K562 (cell line): ENCODE measurements around the gene LRRC61. TPM values are rescaled to one million over a fixed set of nuclear protein-coding genes. Genes with fewer than 3 reads are reported as not detected.

Experiments used
- ATAC-seq: fragments of 200-7000 bp; cut with Tn5 transposase; 3 replicates; pipeline ENCODE4 v1.9.1; 2020; ENCODE audit warnings: moderate library complexity
- BruUV-seq: library from RNA; stranded (reverse); fragments of 400-500 nt; replicated peaks from 2 replicates; lab custom pipeline; 2021; lab: Mats Ljungman, UMichigan
- CTCF ChIA-PET: fragments of 300-600 bp; formaldehyde crosslinking; extraction: SDS; loops from one replicate; lab custom pipeline; 2021; ENCODE audit warnings: low intra/inter-chr PET ratio; lab: Yijun Ruan, JAX
- POLR2A ChIA-PET: fragments of 300-600, 350-650 bp; sonication (Branson Sonifier 250); formaldehyde crosslinking; extraction: SDS; loops from one replicate; lab custom pipeline; 2021; ENCODE audit warnings: antibody characterized with exemption, inconsistent platforms; lab: Yijun Ruan, JAX
- DNase-seq, 4 experiments: peaks; one replicate each; pipeline versions ENCODE4 v3.0.0 to v3.0.0-alpha.2; 2011 to 2018; ENCODE audit warnings: low spot score in 3 of 4, mixed read lengths in 3 of 4; ENCODE audit errors: extremely low read depth in 1 of 4
- FAIRE-seq: peaks from 2 replicates; lab custom pipeline; 2011; peaks lifted over from hg19 to GRCh38; lab: Jason Lieb, UNC
- H2AFZ ChIP-seq: 2 replicates; pipeline ENCODE4 v1.6.0; 2011; ENCODE audit warnings: low read depth, low read length, control low read depth, inconsistent platforms
- H3K27ac ChIP-seq: fragments of 200-600 bp; 3 replicates; pipeline ENCODE4 v1.8.0; 2011; ENCODE audit warnings: low read depth, mild to moderate bottlenecking, control low read depth, inconsistent platforms, low read length, moderate library complexity, mixed read lengths; ENCODE audit errors: extremely low read depth
- H3K27me3 ChIP-seq, 2 experiments: fragments of 300-600 bp in 1 of 2; 2 replicates in 1 of 2; 3 replicates in 1 of 2; pipeline versions ENCODE4 v1.6.0 to v1.8.0; 2011; ENCODE audit warnings: inconsistent platforms in 2 of 2, low read length in 2 of 2, mild to moderate bottlenecking in 1 of 2, mixed read lengths in 1 of 2, moderate library complexity in 1 of 2; ENCODE audit not compliant: control insufficient read depth in 2 of 2, insufficient read depth in 2 of 2
- H3K36me3 ChIP-seq: fragments of 300-600 bp; 3 replicates; pipeline ENCODE4 v1.8.0; 2011; ENCODE audit warnings: mild to moderate bottlenecking, low read length, inconsistent platforms; ENCODE audit not compliant: control insufficient read depth, insufficient read depth
- H3K4me1 ChIP-seq, 2 experiments: fragments of 200-600 bp in 1 of 2; replicated peaks in 1 of 2; 2 replicates in 1 of 2; 3 replicates in 1 of 2; pipeline versions ENCODE4 v1.5.1 to v1.8.0; 2011; ENCODE audit warnings: inconsistent platforms in 2 of 2, low read length in 2 of 2, mild to moderate bottlenecking in 1 of 2, mixed read lengths in 1 of 2, moderate library complexity in 1 of 2; ENCODE audit not compliant: control insufficient read depth in 2 of 2, insufficient read depth in 2 of 2
- H3K4me2 ChIP-seq: 2 replicates; pipeline ENCODE4 v1.6.1; 2011; ENCODE audit warnings: low read length, control low read depth, inconsistent platforms, mixed read lengths; ENCODE audit not compliant: insufficient read depth
- H3K4me3 ChIP-seq: fragments of 200-600 bp; sonication (generic), shearing (Covaris generic); 2 replicates; pipeline ENCODE4 v1.5.1; 2016; ENCODE audit warnings: control low read depth, inconsistent platforms
- H3K79me2 ChIP-seq: fragments of 200-600 bp; 3 replicates; pipeline ENCODE4 v1.8.0; 2011; ENCODE audit warnings: low read length, inconsistent platforms; ENCODE audit not compliant: control insufficient read depth, insufficient read depth
- H3K9ac ChIP-seq, 2 experiments: 2 replicates each; pipeline versions ENCODE4 v1.6.0 to v1.6.1; 2011; ENCODE audit warnings: low read depth in 2 of 2, low read length in 2 of 2, control low read depth in 1 of 2, inconsistent platforms in 1 of 2, mild to moderate bottlenecking in 1 of 2, mixed read lengths in 1 of 2; ENCODE audit not compliant: insufficient read depth in 1 of 2
- H3K9me1 ChIP-seq: one replicate; pipeline ENCODE4 v1.6.0; 2011; ENCODE audit warnings: inconsistent platforms, mild to moderate bottlenecking, low read length, moderate library complexity; ENCODE audit not compliant: control insufficient read depth, insufficient read depth
- H3K9me3 ChIP-seq: replicated peaks from 2 replicates; pipeline ENCODE4 v1.5.1; 2011; ENCODE audit warnings: low read depth, low read length, inconsistent platforms; ENCODE audit not compliant: control insufficient read depth, insufficient read depth
- H4K20me1 ChIP-seq: replicated peaks from 2 replicates; pipeline ENCODE4 v1.6.1; 2011; ENCODE audit warnings: low read length, inconsistent platforms, mixed read lengths; ENCODE audit not compliant: control insufficient read depth, insufficient read depth
- CBFA2T3 ChIP-seq: fragments of 450-650 bp; IDR thresholded peaks from 2 replicates; pipeline ENCODE4 v1.6.1; 2017
- HNRNPL ChIP-seq: fragments of 200-400 bp; formaldehyde crosslinking; IDR thresholded peaks from 2 replicates; pipeline ENCODE4 v1.6.1; 2017; ENCODE audit warnings: low read depth, mild to moderate bottlenecking, low read length
- IRF1 ChIP-seq: sonication (generic); formaldehyde crosslinking; IDR thresholded peaks from 2 replicates; pipeline ENCODE4 v1.8.0; 2022; ENCODE audit warnings: missing genetic modification reagents, mild to moderate bottlenecking, borderline replicate concordance
- KDM2B ChIP-seq: fragments of 250-450 bp; sonication (Bioruptor Pico); IDR thresholded peaks from 2 replicates; pipeline ENCODE4 v1.8.0; 2021; ENCODE audit warnings: mild to moderate bottlenecking, moderate library complexity
- MXI1 ChIP-seq: IDR thresholded peaks from 2 replicates; pipeline ENCODE4 v1.6.1; 2011; ENCODE audit warnings: low read depth, mild to moderate bottlenecking, improper control_type of control experiment, low read length
- POLR2G ChIP-seq: fragments of 200-400 bp; formaldehyde crosslinking; IDR thresholded peaks from 2 replicates; pipeline ENCODE4 v1.6.1; 2017; ENCODE audit warnings: low read depth, mild to moderate bottlenecking, antibody characterized with exemption, low read length, moderate library complexity
- POLR2H ChIP-seq: IDR thresholded peaks from 2 replicates; pipeline ENCODE4 v1.6.1; 2016; ENCODE audit warnings: missing genetic modification characterization, low read depth, mild to moderate bottlenecking, control low read depth, missing compliant biosample characterization, moderate library complexity
- PRPF4 ChIP-seq: fragments of 200-400 bp; formaldehyde crosslinking; IDR thresholded peaks from one replicate; pipeline ENCODE4 v1.6.1; 2017; ENCODE audit warnings: low read length, low read depth, mild to moderate bottlenecking; ENCODE audit not compliant: insufficient read depth, poor library complexity, severe bottlenecking
- RBFOX2 ChIP-seq: fragments of 200-400 bp; formaldehyde crosslinking; IDR thresholded peaks from 2 replicates; pipeline ENCODE4 v1.6.1; 2017; ENCODE audit warnings: low read depth, mild to moderate bottlenecking, low read length, moderate library complexity
- RCOR1 ChIP-seq, 2 experiments: IDR thresholded peaks; 2 replicates each; pipeline ENCODE4 v1.6.1; 2012; ENCODE audit warnings: low read depth in 2 of 2, low read length in 2 of 2, borderline replicate concordance in 1 of 2, improper control_type of control experiment in 1 of 2
- RHOXF2B ChIP-seq: fragments of 250-450 bp; sonication (Bioruptor Pico); conservative IDR thresholded peaks from 2 replicates; pipeline ENCODE4 v1.5.1; 2021
- SRSF3 ChIP-seq: fragments of 200-400 bp; formaldehyde crosslinking; IDR thresholded peaks from 2 replicates; pipeline ENCODE4 v1.6.1; 2016; ENCODE audit warnings: mild to moderate bottlenecking, low read length, moderate library complexity; ENCODE audit not compliant: insufficient read depth
- TEAD4 ChIP-seq, 2 experiments: sonication (generic) in 1 of 2; formaldehyde crosslinking in 1 of 2; IDR thresholded peaks; 2 replicates each; pipeline versions ENCODE4 v1.6.1 to v1.8.0; 2012 to 2022; ENCODE audit warnings: borderline replicate concordance in 1 of 2, inconsistent platforms in 1 of 2, low read length in 1 of 2, mild to moderate bottlenecking in 1 of 2, missing genetic modification reagents in 1 of 2
- ZBED1 ChIP-seq: IDR thresholded peaks from 2 replicates; pipeline ENCODE4 v1.6.1; 2014
- ZBTB9 ChIP-seq: fragments of 450-650 bp; formaldehyde crosslinking; IDR thresholded peaks from 2 replicates; pipeline ENCODE4 v1.4.0; 2020; ENCODE audit warnings: mild to moderate bottlenecking, moderate library complexity
- ZFX ChIP-seq: sonication (generic); formaldehyde crosslinking; IDR thresholded peaks from 2 replicates; pipeline ENCODE4 v1.8.0; 2022; ENCODE audit warnings: mild to moderate bottlenecking, missing genetic modification reagents, moderate library complexity
- ZKSCAN3 ChIP-seq: fragments of 250-450 bp; sonication (Bioruptor Pico); IDR thresholded peaks from 2 replicates; pipeline ENCODE4 v1.4.0; 2020
- ZNF143 ChIP-seq: sonication (generic); formaldehyde crosslinking; IDR thresholded peaks from 2 replicates; pipeline ENCODE4 v1.9.0; 2022; ENCODE audit warnings: mild to moderate bottlenecking, missing genetic modification reagents
- ZNF175 ChIP-seq: fragments of 200-800 bp; sonication (Bioruptor generic); IDR thresholded peaks from 2 replicates; pipeline ENCODE4 v1.6.1; 2016; ENCODE audit warnings: low read depth, mild to moderate bottlenecking, missing genetic modification characterization, missing compliant biosample characterization
- ZSCAN32 ChIP-seq: fragments of 450-650 bp; formaldehyde crosslinking; IDR thresholded peaks from 2 replicates; pipeline ENCODE4 v1.4.0; 2020; ENCODE audit warnings: mild to moderate bottlenecking, moderate library complexity
- WGBS: fragments of 100-300 bp; shearing (Covaris generic); methylation state at CpG from one replicate; pipeline ENCODE4 v1.1.6; 2016; ENCODE audit warnings: low coverage, mixed read lengths; ENCODE audit not compliant: insufficient coverage; ENCODE audit errors: missing lambda C conversion rate; 5-methylcytosine and 5-hydroxymethylcytosine counted together
- in situ Hi-C: fragments of 300-500 bp; cut with MboI; formaldehyde crosslinking; loops from 4 replicates; pipeline ENCODE4 v1.15.0; 2018; ENCODE audit warnings: inconsistent platforms, mixed read lengths
- intact Hi-C: fragments of 100-400 bp; cut with micrococcal nuclease; formaldehyde crosslinking; loops from 2 replicates; pipeline ENCODE4 v1.14.2; 2022
- polyA plus RNA-seq, 8 experiments: library from polyadenylated mRNA; depleted of rRNA in 4 of 8; stranded (reverse) in 5 of 8; unstranded in 3 of 8; fragments of >200 nt; fragmentation: Nextera tagmentation in 2 of 8; fragmentation: Illumina TruSeq in 1 of 8; extraction: Ambion mirVana in 2 of 8; extraction: Trizol in 1 of 8; gene quantifications; 2 replicates each; pipeline versions ENCODE4 v1.2.1 to v1.2.3, GENCODE V29; 2011 to 2014; ENCODE audit warnings: inconsistent platforms in 1 of 8, missing spikeins in 1 of 8
- total RNA-seq, 7 experiments: library from RNA; depleted of rRNA in 6 of 7; stranded (reverse); fragments of >200 nt in 6 of 7; fragmentation: Illumina TruSeq in 2 of 7; extraction: Trizol in 2 of 7; gene quantifications; 2 replicates each; pipeline versions ENCODE4 v1.2.1 to v1.2.3, GENCODE V29; 2011 to 2021; ENCODE audit warnings: low replicate concordance in 1 of 7

The LRRC61 gene
- total and polyA plus RNA-seq, 9 of the 15 experiments (the other 6 are each of a cell fraction or from before 2014, with no cell fraction given): 1.3 to 55.2 (median 35.2) TPM

- Histone ChIP-seq H3K36me3 (peaks cover 66% of the 10 kb centered on the region), H3K4me2 (0 out of 2 replicates have a peak overlapping the region, but pooled peaks have one; percentile 100), H4K20me1 (no peaks in the 10 kb centered on the region; the same call in 1 of the 2 replicates), H2AFZ (no peak overlapping the region), H3K79me2 (peaks cover 66% of the 10 kb centered on the region), H3K27ac (no peak overlapping the region), H3K9me1 (no peaks in the 10 kb centered on the region), H3K9ac (peak overlapping the region; percentile 15 to 50; a peak in 1 of 4 replicates), H3K27me3 (no peaks in the 10 kb centered on the region), H3K4me1 (peaks cover 53 to 64% of the 10 kb centered on the region in 2 experiments), H3K4me3 (no peak overlapping the region), H3K9me3 (no peaks in the 10 kb centered on the region)
- DNase-seq: peak in 1 of 4 experiments; percentile 15
- ATAC-seq: no peak
- CTCF ChIA-PET: no interaction called here
- POLR2A ChIA-PET: interaction anchor here (0.5 to 3.5 kb wide), 7 partner anchors 9 to 137 kb away, joined by 3 to 20 read pairs (median 3); no protein-coding TSS in a partner anchor
- WGBS: 96% methylated on average over 39 of the region's 48 CpGs
- FAIRE-seq: no peak
- in situ Hi-C loops: no loop called here
- intact Hi-C loops: no loop called here
- BruUV-seq: no TSS peak
- TF ChIP-seq ZKSCAN3 (CRISPR knock-in tag) (no peak), KDM2B (no peak), ZNF143 (CRISPR knock-in tag) (peak; percentile 38; the same call in 1 of the 2 replicates), ZFX (0 out of 2 replicates have a peak, but pooled peaks have one; percentile 13), HNRNPL (peak; percentile 91), RCOR1 (IDR thresholded peaks at IDR 0.05; ENCODE audit: borderline replicate concordance in 1 of 2, low read depth in 2 of 2, low read length in 2 of 2) (no peak), POLR2G (0 out of 2 replicates have a peak, but pooled peaks have one; percentile 5), ZNF175 (CRISPR knock-in tag) (no peak), RBFOX2 (peak; percentile 33), CBFA2T3 (no peak), SRSF3 (no peak), POLR2H (no peak), RHOXF2B (CRISPR knock-in tag) (no peak), ZSCAN32 (CRISPR knock-in tag) (no peak), PRPF4 (peak; percentile 14), TEAD4 (IDR thresholded peaks at IDR 0.05; ENCODE audit: low read length) (no peak), TEAD4 (CRISPR knock-in tag; IDR thresholded peaks at IDR 0.05; ENCODE audit: borderline replicate concordance) (0 out of 2 replicates have a peak, but pooled peaks have one; percentile 71), IRF1 (CRISPR knock-in tag) (no peak), MXI1 (no peak), ZBED1 (no peak), ZBTB9 (CRISPR knock-in tag) (no peak)
Observed at GRCh38 chr7:150371131-150371995, 48.2 kb downstream of the LRRC61 start.
